Stimulated activated memory B cell treated with anti-CD40 and anti-IgM and Interleukin-4, amounts not matched to agents 10 μg/mL and 1 μg/mL and 100 μg/mL, for 72 hours (primary cell): ENCODE results near the gene KRT84.

Experiments used
- ATAC-seq: fragments of 150-1000 bp; cut with Tn5 transposase; 2 replicates; pipeline ENCODE4 v1.10.0; 2021
- H3K27ac Mint-ChIP-seq: one replicate; pipeline ENCODE4 v1.8.0; 2022; ENCODE audit warnings: mild to moderate bottlenecking, mixed read lengths
- H3K27me3 Mint-ChIP-seq: one replicate; pipeline ENCODE4 v1.8.0; 2022; ENCODE audit warnings: mixed read lengths
- H3K36me3 Mint-ChIP-seq: one replicate; pipeline ENCODE4 v1.8.0; 2022; ENCODE audit warnings: mixed read lengths
- H3K4me1 Mint-ChIP-seq: one replicate; pipeline ENCODE4 v1.8.0; 2022; ENCODE audit warnings: mixed read lengths
- H3K4me3 Mint-ChIP-seq: one replicate; pipeline ENCODE4 v1.8.0; 2022; ENCODE audit warnings: mild to moderate bottlenecking, moderate library complexity, mixed read lengths
- H3K9me3 Mint-ChIP-seq: one replicate; pipeline ENCODE4 v1.8.0; 2022; ENCODE audit warnings: mixed read lengths

Gene KRT84, protein sequence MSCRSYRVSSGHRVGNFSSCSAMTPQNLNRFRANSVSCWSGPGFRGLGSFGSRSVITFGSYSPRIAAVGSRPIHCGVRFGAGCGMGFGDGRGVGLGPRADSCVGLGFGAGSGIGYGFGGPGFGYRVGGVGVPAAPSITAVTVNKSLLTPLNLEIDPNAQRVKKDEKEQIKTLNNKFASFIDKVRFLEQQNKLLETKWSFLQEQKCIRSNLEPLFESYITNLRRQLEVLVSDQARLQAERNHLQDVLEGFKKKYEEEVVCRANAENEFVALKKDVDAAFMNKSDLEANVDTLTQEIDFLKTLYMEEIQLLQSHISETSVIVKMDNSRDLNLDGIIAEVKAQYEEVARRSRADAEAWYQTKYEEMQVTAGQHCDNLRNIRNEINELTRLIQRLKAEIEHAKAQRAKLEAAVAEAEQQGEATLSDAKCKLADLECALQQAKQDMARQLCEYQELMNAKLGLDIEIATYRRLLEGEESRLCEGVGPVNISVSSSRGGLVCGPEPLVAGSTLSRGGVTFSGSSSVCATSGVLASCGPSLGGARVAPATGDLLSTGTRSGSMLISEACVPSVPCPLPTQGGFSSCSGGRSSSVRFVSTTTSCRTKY

DNA sequence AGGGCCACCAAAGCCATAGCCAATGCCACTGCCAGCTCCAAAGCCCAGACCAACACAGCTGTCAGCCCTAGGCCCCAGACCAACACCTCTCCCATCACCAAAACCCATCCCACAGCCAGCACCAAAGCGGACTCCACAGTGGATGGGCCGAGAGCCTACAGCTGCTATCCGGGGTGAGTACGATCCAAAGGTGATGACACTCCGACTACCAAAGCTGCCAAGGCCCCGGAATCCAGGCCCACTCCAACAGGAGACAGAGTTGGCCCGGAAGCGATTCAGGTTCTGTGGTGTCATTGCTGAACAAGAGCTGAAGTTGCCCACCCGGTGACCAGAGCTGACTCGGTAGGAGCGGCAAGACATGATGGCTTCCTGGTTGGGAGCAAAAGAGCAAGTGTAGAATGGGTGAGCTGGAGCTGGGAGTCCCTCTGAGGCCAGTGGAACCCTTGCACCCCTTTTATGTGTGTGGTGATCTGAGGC, at the start of gene KRT84:
TSS of gene KRT84 (minus strand) at position 427 of the 477 bp plus-strand sequence. CDS start at position 360, 67 bp downstream.
- H3K4me3 Mint-ChIP-seq, result no peak within 1 kb of the TSS
- ATAC-seq, result no peak
- H3K27ac Mint-ChIP-seq, result no peak within 1 kb of the TSS
- H3K9me3 Mint-ChIP-seq, result no peaks in the 10 kb centered on the region
- H3K27me3 Mint-ChIP-seq, result peaks cover 18% of the 10 kb centered on the region
- H3K4me1 Mint-ChIP-seq, result peaks cover 11% of the 10 kb centered on the region
- H3K36me3 Mint-ChIP-seq, result no peaks in the 10 kb centered on the region

DNA sequence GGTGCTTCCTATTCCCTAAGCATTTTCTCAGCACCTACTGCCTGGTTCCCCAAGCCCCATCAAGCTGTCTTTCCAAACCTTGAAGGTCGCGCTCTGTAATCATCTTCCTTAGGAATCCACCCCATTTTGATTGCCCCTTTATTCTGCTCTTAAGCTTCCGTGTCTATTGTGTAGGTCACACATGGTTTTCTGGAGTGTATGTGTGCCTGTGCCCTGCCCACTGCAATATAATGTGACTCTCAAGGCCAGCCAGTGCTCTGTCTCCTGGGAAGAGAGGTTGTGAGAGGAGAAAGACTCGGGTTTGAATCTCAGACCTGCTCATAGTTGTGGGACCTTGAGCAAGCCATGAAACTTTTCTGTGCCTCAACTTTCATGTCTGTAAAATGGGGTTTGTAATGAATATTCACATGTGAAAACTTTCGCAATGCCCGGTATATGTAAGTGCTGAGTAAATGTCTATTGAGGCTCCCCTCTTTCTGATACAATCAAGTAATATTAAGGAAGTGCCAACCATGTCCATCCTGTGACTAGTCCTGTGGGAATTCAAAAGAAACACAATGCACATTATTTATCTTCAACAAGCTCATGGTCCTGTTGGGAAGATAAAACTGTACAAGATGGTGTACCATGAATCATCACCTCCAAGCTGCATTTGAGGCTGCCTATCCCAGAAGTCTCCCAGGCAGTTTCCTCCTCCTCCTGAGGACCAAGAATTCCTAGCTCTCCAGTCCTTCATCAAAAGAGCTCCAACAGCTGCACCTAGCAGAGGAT, 49.5 kb upstream of the KRT84 start:
- H3K27ac Mint-ChIP-seq, result no peak overlapping the region
- no peaks in the 10 kb centered on the region for H3K4me1 Mint-ChIP-seq
- H3K36me3 Mint-ChIP-seq, result no peaks in the 10 kb centered on the region
- no peak overlapping the region for H3K4me3 Mint-ChIP-seq
- H3K27me3 Mint-ChIP-seq, result peaks cover 41% of the 10 kb centered on the region
- no peaks in the 10 kb centered on the region for H3K9me3 Mint-ChIP-seq
- ATAC-seq, result no peak

DNA sequence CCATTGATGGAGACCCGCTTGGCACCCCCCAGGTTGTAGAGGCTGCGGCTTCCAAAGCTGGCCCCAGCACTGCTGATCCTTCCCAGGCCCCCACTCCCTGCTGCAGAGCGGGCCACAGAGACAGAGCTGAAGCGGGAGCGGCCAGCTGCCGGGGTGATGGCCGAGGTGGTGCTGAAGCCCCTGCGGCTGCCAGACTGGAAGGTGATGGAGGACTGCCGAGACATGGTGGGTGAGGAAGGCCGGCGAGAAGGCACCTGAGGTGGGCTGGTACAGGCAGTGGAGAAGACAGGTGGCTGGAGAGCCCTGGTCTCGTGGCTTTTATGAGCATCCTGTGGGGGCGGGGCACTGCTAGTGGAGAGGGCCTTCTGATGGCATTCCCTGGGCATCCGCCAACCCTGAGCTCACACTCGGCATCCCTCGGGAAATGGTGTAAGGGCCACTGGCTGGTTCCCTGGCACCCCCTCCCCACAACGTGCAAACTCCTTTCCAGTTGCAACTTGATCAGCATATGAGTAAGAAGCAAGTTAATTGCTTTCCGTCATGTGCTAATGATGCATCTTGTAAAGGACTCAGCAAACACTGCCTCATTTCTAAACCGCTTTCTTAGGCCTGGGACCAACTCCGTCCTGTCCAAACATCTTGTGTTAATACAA, 48.8 kb upstream of the KRT84 start, which contains the start of gene KRT75:
TSS of gene KRT75 (minus strand) at position 291 of the 653 bp plus-strand sequence. CDS start at position 224, 67 bp downstream.
- Mint-ChIP-seq H3K27me3 (peaks cover 35% of the 10 kb centered on the region), H3K27ac (no peak within 1 kb of the TSS), H3K36me3 (no peaks in the 10 kb centered on the region), H3K4me3 (no peak within 1 kb of the TSS), H3K9me3 (no peaks in the 10 kb centered on the region), H3K4me1 (no peaks in the 10 kb centered on the region)
- no peak for ATAC-seq

DNA sequence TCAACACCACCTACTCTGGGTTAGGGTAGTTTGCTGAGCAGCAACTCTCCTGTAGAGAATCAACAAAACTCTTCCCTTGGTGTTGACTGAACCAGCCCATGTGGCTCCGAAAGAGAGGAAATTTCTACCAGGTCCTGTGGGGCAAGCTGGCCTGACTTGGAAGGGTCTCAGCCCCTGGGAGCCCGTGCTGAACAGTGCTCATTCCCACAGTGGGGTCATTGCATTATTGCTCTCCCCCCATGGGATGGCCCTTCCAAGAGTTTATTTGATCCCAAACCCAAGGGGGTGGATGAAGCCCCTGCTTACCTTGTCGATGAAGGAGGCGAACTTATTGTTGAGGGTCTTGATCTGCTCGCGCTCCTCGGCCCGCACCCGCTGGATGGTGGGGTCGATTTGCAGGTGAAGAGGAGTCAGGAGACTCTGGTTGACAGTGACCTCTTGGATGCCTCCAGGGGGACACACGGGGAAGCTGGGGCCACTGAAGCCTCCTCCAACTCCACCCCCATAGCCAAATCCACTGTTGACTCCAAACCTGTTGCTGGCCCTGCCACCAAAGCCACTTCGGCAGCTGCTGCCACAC, 48.1 kb upstream of the KRT84 start:
- Mint-ChIP-seq H3K36me3 (no peaks in the 10 kb centered on the region), H3K9me3 (no peaks in the 10 kb centered on the region), H3K4me1 (no peaks in the 10 kb centered on the region), H3K4me3 (no peak overlapping the region), H3K27me3 (peaks cover 41% of the 10 kb centered on the region), H3K27ac (no peak overlapping the region)
- ATAC-seq, result no peak

DNA sequence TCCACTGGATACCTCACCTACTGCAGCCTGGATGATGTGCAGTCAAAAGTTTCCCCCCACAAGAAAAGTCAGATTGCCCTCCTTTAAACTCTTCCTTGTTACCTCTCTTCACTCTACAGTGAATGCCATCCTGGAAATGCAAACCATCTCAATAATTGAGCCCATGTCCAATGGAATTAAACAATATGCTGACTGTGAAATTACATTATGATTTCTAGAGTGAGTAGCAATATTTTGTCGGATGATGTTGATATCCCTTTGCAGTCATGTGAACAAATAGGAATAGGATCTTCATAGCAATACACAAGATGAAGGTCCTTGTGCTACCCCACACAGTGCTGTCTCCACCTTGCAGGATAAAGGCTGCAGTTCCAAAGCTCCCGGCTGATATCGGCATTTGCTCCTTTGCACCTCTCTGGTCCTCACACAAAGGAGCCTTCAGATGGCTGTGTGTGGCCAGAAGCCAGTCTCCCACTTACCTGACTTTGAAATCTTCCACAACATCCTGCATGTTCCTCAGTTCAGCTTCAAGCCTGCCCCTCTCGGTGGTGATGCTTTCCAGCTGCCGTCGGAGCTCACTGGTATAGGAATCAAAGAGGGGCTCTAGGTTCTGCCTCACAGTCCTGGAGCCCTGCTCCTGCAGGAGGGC, 47.2 kb upstream of the KRT84 start:
- Mint-ChIP-seq H3K4me1 (no peaks in the 10 kb centered on the region), H3K36me3 (no peaks in the 10 kb centered on the region), H3K27ac (no peak overlapping the region), H3K27me3 (peaks cover 43% of the 10 kb centered on the region), H3K4me3 (no peak overlapping the region), H3K9me3 (no peaks in the 10 kb centered on the region)
- ATAC-seq, result no peak

DNA sequence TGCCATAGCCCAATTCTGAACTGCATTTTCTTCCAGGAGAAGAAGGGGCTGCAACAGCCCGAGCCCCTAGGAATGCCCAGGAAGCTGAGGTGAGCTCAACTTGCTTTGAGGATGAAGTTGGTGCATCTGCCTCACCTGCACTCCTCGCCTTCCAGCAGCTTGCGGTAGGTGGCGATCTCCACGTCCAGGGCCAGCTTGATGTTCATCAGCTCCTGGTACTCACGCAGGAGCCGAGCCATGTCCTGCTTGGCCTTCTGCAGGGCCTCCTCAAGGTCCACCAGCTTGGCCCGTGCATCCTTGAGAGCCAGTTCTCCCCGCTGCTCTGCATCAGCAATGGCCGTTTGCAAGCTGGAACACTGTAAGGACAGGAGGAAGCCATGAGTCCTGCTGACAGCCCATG, 42.7 kb upstream of the KRT84 start:
- H3K4me3 Mint-ChIP-seq, result no peak overlapping the region
- no peak for ATAC-seq
- no peaks in the 10 kb centered on the region for H3K9me3 Mint-ChIP-seq
- H3K27me3 Mint-ChIP-seq, result peaks cover 45% of the 10 kb centered on the region
- H3K27ac Mint-ChIP-seq, result no peak overlapping the region
- no peaks in the 10 kb centered on the region for H3K4me1 Mint-ChIP-seq
- H3K36me3 Mint-ChIP-seq, result no peaks in the 10 kb centered on the region

DNA sequence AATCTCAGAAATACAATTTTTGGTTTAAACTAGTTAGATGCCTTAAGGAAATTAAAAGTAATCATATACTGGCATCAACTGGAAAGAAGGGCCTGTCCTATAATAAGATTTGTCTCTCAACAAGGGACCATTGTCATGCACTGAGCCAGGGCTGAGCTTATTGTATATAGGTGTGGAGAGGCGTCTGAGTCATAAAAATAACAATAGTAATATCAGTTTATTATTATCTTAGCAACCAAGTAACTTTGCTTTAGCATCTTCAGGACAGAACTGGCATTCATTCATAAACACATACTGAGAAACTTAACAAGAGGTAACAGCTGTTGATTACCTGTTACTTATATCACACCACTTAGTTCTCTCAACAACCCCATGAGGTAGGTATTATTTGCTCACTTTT, 41.6 kb upstream of the KRT84 start:
- Mint-ChIP-seq H3K27ac (no peak overlapping the region), H3K36me3 (no peaks in the 10 kb centered on the region), H3K4me1 (no peaks in the 10 kb centered on the region), H3K4me3 (no peak overlapping the region), H3K27me3 (peaks cover 49% of the 10 kb centered on the region), H3K9me3 (no peaks in the 10 kb centered on the region)
- no peak for ATAC-seq

DNA sequence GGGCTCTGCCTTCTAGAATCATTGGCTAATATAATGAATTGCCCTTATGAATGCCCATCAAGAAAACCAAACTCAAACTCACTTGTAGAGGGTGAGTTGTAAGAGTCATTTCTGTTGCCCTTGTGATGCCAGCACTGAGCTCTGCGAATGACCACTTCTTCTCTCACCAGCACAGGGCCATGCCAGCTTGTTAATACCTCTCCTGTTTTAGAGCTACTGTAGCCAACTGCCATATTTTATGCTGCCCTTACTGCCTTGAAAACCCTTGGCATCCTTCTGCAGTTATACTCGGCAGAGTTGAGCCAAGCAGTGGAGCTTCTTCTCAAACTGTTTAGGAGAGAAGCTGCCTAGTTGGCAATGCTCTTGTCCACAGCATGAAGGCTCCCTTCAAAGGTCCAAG, 40.6 kb upstream of the KRT84 start:
- Mint-ChIP-seq H3K4me1 (no peaks in the 10 kb centered on the region), H3K36me3 (no peaks in the 10 kb centered on the region), H3K27me3 (peaks cover 53% of the 10 kb centered on the region), H3K27ac (no peak overlapping the region), H3K9me3 (no peaks in the 10 kb centered on the region), H3K4me3 (no peak overlapping the region)
- no peak for ATAC-seq

DNA sequence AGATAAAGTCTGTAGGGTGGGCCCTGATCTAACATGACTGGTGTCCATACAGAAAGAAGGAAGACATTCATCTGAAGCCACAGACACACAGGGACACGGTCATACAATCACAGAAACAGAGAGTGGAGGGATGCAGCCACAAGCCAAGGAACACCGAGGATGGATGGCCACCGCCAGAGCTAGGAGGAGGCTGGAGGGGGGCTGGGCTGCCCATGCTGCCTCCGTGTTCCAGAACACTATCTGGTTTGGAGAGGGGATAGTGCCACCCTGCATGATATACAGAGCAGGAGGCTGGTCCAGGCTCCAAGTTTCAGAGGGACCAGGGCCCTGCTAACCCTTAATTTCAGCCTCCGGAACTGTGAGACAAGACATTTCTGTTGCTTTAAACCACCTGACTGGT, 40.0 kb upstream of the KRT84 start:
- Mint-ChIP-seq H3K4me1 (no peaks in the 10 kb centered on the region), H3K9me3 (no peaks in the 10 kb centered on the region), H3K27ac (no peak overlapping the region), H3K4me3 (no peak overlapping the region), H3K27me3 (peaks cover 48% of the 10 kb centered on the region), H3K36me3 (no peaks in the 10 kb centered on the region)
- ATAC-seq, result no peak

DNA sequence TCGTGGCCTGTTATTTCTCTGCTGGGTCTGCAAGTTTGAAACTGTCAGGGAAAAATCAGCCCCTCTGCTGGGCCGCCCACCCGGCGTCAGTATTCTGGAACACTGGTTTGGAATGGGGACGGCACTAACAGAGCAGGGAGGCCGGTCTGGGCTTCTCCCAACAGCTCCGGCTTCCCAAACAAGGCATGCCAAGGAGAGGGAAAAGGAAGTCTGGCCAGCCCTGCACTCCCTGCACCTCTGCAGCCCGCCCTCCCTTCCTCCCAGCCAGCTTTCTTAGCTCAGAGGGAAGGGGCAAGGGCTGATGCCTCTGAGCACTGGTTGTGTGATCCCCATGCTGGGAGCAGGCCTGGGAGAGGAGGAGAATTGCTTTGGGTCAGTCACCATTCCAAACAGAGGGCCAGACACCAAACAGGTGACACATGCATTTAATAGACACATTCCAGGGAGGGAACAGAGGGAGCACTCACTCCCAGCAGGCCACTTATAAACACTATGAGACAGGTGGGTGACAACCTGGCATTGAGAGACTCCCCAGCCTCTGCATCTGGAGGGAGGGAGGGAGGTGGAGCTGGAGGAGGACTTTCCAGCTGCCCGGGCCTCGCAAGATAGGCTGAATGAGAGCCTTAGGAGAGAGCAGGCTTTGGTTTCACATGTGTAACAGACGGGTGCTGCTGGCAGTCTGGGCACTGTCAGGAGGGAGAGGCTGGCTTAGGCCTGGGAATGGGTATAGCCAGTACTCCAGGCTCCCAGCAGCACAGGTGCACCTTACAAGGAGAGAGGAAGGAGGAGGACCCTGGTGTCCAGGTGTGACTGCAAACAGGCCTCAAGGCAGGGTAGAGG, 38.4 kb upstream of the KRT84 start:
- peaks cover 8% of the 10 kb centered on the region for H3K4me1 Mint-ChIP-seq
- no peaks in the 10 kb centered on the region for H3K9me3 Mint-ChIP-seq
- H3K4me3 Mint-ChIP-seq, result no peak overlapping the region
- H3K27ac Mint-ChIP-seq, result no peak overlapping the region
- peaks cover 54% of the 10 kb centered on the region for H3K27me3 Mint-ChIP-seq
- ATAC-seq, result no peak
- H3K36me3 Mint-ChIP-seq, result no peaks in the 10 kb centered on the region

DNA sequence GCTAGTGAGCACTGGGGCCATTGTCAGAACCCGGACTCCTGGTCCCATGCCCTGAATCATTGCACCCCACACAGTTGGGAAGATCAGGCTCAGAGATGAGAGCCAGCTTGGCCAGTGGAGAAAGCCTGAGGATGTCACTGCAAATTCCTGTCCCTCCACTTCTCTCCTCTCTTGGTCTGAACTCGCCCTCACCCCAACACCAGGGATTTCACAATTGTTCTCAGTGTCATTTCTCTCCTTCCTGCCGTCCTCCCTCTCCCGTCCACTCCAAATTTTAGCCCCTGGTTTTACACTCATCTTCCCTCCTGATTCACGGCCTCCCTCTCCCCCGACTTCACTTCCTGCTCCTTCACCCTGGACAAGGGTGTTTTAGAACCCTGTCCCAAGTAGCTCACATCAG, 37.6 kb upstream of the KRT84 start:
- no peaks in the 10 kb centered on the region for H3K9me3 Mint-ChIP-seq
- peaks cover 49% of the 10 kb centered on the region for H3K27me3 Mint-ChIP-seq
- H3K4me3 Mint-ChIP-seq, result no peak overlapping the region
- peaks cover 8% of the 10 kb centered on the region for H3K4me1 Mint-ChIP-seq
- H3K27ac Mint-ChIP-seq, result no peak overlapping the region
- ATAC-seq, result no peak
- H3K36me3 Mint-ChIP-seq, result no peaks in the 10 kb centered on the region

DNA sequence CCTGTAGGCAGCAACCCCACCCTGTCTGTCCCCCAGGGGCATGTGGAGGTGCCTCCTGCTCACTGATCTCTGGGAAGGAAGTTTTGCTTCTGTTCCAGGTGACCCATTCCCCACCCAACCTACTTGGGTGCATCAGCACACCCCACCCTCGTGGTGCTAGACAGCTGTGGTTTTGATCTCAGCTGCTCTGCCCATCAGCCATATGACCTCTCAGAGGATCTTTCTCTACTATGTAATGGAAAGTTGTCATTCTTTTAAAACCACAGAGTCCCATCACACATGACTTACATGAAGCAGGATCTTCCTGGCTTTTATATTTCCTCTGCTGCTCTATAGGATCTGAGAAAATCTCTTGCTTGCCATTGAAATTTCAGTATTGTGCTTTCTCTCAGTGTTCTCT, 34.2 kb upstream of the KRT84 start:
- Mint-ChIP-seq H3K27me3 (peaks cover 65% of the 10 kb centered on the region), H3K4me3 (no peak overlapping the region), H3K4me1 (peaks cover 8% of the 10 kb centered on the region), H3K9me3 (no peaks in the 10 kb centered on the region), H3K36me3 (no peaks in the 10 kb centered on the region), H3K27ac (no peak overlapping the region)
- ATAC-seq, result no peak

DNA sequence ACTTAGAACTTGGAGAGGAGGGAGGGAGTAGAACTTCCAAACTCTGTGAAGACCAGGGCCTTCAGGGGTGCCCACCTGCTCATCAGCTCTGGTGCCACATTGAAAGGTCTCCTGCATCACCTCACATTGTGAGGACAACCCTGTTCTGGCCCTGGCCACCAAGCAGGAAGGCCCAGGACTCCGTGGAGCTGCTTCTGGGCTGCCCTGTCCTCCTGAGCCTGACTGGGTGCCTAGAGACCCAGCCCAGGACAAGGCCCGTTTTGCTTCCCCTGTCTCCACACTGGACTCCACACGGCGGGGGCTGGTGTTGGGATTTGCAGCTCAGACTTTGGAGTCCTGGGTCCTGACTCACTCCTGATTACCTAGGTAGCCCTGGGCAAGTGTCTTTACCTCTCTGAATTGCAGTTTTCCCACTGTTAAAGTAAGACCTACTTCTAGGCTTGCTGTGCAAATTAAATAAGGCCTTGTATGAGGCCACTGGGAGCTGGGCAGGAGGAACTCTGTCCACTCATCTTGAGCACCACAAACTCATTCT, 33.2 kb upstream of the KRT84 start:
- ATAC-seq, result no peak
- Mint-ChIP-seq H3K4me1 (peaks cover 8% of the 10 kb centered on the region), H3K9me3 (no peaks in the 10 kb centered on the region), H3K27ac (no peak overlapping the region), H3K36me3 (no peaks in the 10 kb centered on the region), H3K4me3 (no peak overlapping the region), H3K27me3 (peaks cover 56% of the 10 kb centered on the region)
